HG03139 (cell line): ENCODE data around the gene CSRNP3.
"Not testable (repeated sequence)": the region's sequence is repeated elsewhere in the genome, so short reads cannot be mapped to it uniquely, and the experiment has no call there.

Experiments used
- ATAC-seq: cut with Tn5 transposase; IDR thresholded peaks from one replicate; pipeline ENCODE4 v1.9.1; 2021; ENCODE audit not compliant: unreplicated experiment

Gene CSRNP3

DNA sequence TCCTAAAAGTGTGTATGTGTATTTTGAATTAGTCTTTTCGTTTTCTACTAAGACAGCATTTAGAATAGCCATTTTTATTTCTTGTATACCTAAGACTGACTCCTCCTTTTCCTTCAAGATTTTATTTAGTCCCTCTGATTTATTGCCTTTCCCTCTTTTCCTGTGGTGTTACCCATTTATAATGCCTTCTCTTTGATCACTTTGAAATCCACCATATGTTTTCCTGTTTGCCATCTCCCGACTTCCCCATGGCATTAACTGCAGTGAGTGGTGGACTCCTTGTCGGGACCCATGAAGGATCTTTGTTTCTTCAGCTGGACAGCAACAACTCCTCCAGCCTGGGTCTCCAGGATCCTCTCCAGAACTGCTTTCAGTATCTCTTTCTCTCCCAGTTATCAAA is 160.7 kb downstream of the CSRNP3 start:
- ATAC-seq, result no peak

DNA sequence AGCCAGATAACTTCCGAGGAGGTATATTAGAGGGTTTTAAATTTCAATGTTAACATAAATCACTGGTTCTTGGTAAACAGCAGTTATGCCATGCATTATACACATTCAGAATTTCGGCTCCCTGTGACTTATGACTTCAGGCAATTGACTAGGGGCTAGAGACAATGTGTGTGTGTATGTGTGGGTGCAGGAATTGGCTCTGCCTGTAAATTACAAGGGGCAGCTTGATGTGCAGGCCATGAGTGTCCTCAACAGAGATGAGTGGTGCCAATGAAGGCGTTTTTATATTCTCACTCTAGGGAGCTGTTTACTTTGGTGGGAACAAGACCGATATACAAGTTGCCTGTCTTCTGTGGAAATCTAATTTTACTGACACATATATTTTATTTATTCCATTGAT is 161.6 kb downstream of the CSRNP3 start:
- ATAC-seq, result no peak

DNA sequence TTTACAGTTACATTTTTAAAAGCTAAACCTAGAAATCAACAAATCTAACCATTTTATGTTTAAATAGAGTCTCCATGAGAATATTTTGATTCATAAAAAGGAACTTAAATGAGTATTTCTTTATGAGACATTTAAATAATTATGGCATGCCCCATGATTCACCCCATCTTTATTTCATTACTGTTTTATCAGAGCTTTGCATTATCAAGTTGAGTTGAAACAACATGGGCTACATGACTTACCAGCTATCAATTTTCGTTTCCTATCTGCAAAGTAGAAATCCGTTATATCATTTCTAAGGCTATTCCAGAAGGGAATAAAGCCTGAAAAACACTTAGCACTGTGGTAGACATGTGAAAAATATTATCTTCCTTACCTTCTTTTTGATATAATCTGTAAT is 163.1 kb downstream of the CSRNP3 start:
- ATAC-seq, result no peak

DNA sequence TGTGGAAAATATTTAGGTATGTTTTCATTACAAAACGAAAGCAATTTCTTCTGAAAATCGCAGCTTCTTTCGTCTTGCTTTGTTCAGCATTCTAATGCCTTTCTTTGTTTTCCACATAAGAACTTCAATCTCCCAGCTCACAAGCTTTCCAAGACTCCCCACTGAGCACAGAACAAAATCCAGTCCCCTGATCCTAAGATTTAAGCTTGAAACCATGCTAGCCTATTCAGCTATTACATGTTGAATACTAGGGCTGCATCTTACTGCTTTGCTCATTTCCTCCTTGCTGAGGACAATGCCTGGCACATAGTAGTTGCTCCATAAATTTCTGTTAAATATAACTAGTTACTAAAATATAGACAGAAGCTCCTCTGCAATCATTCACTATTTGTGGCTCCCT is 163.9 kb downstream of the CSRNP3 start:
- ATAC-seq, result no peak

DNA sequence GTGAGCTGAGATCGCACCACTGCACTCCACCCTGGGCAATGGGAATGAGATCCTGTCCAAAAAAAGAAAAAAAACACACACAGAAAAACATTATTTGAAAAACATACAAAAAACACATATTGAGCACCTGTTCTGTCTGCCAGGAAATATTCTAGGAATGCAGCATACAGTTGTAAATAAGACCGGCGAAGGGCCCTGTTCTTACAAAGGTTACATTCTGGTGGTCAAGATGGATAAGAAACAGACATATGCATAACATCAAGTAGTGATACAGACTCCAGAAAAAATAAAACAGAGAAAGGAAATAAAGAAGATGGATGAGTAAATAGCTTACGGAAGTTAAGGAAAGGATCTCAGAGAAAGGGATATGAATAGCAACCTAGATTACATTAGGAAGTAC is 164.8 kb downstream of the CSRNP3 start:
- no peak for ATAC-seq

DNA sequence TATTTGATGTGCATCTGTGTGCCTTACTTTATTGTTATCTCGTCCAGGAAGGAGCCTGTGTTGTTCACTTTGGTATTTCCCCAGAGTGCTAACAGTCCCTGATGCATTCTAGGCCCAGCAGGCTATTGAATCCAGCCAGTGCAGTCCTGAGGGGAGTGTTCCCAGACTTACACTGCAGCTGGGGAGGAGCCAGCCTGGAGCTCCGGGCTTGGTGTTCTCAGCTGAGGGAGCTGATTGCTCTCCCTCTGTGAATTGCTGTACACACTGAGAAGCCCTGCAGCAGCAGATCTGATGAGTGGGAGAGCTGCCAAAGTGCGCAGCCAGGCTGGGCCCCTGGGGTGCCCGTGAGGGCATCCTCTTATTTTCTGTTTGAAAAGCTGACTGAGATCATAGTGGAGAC is 165.4 kb downstream of the CSRNP3 start:
- no peak for ATAC-seq

DNA sequence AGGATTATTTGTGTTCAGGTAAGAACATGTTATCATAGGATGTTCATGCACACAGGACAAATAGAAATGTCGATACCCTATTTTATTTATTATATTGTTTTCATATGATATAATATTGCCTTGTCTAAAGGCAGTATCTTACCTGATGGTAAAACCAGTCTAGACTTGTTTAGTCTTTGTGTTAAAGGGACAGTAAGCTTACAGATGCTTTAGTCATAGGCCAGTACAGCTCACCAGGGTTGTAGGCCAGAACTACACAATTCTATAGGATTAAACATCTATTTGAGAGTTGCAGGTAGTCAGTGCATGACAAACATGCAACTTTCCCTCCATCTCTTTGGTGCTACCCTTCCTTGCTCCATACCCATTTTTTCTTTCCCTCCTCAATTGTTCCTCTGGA is 166.0 kb downstream of the CSRNP3 start:
- no peak for ATAC-seq

DNA sequence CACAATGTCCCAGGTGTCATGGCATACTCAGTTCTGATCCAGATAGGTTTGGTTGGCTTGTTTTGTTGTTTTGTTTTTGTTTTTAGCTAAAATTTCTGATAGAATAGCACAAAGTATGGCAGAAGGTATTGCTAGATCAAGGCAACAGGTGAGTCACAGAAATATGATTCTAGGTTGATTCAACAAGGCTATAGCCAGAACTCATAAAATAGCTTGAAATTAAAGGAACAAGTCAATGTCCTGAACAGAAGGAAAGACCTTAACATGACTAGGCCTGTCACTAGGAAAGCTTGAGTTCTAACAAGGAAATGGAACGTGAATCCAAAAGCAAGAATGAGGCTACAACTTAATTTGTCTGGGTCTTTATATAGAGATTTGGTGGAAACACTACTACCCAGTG is 167.5 kb downstream of the CSRNP3 start:
- ATAC-seq, result no peak

DNA sequence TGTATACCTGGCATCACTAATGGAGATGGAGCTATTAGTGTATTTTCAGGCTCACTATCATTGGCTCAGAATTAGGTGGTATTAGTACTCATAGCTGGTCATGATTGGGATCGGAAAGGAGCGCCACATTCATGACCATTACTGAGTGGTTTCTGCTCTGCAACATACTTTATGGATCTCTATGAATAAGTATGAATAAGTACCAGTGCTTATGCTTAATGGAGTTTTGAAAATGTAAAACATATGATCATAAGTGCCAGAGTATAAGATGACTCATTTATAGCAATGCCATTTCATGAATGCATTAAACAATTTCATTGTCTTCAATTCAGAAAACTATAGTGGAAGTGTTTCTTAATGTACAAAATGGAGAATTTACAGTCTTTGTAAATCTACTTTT is 167.9 kb downstream of the CSRNP3 start:
- ATAC-seq, result no peak

DNA sequence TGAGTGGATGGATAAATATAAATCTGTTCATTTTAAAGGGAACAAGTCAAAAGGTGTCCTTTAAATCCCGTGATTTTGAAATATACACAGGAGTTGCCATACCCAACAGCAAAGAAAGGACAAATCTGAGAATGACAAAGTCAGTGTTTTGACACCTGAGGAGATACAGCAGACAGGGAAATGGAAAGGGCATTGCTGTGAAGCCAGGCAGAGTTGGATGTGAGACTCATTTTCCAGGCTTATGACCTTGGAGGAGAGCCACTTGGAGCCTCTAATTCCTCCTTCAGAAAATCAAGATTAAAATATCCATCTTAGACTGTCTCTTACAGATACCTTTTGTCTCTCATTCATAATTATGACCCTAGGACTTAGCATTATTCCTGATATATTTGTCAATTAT is 170.0 kb downstream of the CSRNP3 start:
- no peak for ATAC-seq

DNA sequence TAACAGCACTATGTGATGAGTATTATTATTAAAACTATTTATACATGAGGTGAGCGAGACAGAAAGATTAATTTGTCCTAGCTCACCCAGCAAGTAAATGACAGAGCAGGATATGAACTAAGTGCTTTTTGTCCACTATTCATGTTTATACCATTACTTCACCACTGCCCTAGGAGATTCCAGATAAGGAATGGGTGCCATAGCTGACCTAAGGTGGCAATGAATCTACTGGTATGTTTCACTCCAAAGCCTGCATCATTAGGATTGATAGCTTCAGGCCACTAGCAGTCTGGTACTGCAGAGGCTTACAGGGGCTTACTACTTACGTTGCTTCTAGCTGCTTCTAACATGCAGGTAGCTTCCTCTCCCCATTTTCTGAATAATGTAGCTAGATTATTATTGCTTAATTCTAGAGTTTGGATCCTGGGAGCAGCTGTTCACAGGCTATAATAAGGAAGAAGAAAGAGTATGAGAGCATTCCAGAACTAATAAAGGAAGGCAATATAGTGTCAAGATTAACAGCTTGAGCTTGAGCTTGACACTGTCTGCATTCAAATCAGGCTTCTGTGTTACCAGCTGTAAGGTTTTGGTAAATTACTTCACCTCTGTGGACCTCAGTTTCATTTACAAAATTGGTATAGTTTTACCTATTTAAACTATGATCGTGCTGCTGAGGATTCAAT is 170.9 kb downstream of the CSRNP3 start:
- ATAC-seq, result no peak

DNA sequence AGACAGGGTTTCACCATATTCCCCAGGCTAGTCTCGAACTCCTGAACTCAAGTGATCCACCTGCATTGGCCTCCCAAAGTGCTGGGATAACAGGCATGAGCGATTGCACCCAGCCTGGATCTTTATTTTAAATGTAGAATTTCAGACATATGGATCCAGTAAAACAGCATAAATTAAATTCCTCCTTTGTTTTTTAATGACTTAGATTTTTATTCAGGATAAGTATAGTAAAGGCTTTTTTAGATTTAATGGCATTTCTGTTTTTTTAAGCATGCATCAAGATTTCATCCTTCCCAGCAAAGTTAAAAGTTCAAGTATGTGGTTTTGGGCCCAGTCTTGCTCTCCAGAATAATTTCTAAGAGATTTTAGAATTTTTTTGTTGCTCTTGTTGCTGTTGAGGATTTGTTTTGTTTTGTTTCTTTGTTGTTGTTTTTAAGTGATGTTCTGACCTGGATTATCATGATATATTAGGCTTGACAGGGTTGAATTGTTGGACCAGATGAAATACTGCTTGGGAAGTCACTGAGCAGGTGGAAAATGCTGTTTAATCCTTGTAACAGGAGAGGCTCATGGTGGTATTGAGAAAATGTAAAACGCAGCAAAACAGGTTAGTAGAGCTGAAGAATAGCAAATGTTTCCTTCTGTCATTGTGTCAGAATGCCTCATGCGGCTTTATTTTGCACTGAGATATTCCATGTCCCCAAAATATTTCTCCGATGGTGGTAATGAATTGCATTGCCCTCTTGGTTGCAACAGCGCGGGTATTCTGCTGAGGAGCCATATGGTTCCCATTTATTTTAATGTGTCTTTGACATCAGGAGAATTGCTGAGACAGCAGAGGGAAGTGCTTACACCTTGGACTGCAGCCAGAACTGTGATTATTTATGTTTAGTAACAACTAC is 176.7 kb downstream of the CSRNP3 start:
- no peak for ATAC-seq

DNA sequence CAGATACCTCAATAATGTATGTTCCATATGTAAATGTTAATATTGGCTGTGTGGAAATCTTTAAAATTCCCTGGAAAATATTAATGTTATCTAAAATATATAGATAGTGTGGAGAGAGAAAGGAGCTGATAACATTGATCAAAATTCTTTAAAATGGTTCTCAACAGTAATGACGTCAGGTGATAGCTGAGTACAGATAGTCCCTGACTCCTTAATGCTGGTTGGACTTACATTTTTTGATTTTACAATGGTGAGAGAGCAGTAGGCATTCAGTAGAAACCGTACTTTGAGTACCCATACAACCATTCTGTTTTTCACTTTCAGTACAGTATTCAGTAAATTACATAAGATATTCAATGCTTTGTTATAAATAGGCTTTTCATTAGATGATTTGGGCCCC is 177.9 kb downstream of the CSRNP3 start:
- ATAC-seq, result no peak

DNA sequence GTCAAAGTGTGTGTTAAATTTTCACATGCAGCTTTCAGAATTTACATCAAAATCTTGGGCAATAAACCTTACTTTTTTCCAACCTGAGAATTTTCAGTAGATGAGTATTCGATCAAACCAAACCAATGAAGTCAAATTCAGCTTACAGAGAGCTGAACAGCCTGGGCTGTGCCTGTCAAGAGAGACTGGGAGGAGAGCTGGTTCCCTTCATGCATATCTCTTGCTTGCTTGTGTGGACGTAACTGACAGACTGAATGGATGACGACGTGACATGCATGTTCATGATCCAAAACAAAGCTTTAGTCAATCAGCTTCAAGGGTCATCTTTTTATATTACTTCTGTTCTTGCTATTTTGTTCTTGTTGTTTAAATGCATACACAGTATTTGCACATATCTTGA is 179.3 kb downstream of the CSRNP3 start:
- ATAC-seq, result no peak

DNA sequence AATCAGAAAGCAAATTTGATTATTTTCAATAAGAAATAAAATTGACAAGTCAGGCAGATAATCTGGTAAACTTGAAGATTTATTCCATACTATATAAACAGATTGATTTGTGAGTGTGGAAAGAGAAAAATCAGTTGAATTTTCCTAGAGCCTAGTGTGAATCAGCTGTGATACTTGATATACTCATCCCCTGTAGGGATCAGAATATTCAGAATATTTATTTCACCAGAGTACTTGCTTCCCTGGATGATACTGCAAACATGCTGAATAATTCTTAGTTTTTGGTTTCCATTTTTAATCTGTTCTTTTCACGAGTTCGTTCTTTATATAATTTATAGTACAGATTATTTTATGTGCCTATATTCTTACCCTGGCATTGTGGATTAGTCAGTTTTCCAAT is 181.7 kb downstream of the CSRNP3 start:
- ATAC-seq, result no peak

DNA sequence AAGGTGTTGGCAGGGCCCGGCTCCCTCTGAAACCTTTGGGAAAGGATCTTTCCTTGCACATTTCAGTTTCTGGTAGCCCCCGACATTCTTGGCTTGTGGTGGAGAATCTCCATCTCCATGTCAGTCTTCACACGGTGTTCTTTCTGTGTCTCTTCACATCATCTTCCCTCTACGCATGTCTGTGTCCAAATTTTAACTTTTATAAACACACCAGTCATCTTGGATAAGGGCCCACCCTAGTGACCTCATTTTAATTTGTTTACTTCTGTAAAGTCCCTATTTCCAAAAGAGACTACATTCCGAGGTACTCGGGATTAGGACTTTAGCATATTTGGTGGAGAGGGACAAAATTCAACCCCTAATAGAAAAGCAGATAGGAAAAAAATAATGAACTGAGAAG is 186.2 kb downstream of the CSRNP3 start:
- no peak for ATAC-seq

DNA sequence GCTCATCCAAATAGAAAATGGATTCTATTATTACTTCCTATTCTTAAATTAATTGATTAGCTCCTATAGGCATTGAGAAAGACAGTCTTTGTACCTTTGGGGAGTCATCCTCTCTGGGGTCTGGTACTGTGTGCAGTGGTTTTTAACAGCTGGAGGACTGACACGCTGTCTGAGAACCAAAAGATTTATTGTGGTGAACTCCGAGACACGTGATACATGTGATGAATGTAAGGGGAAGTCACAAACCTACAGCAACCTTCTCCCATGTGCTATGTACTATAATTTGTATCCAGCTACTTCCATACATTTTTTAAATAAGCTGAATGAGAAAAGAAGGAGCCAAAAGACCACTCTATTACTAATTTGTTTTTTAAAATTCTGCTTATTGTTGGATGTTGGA is 190.9 kb downstream of the CSRNP3 start:
- ATAC-seq, result peak; percentile 55

DNA sequence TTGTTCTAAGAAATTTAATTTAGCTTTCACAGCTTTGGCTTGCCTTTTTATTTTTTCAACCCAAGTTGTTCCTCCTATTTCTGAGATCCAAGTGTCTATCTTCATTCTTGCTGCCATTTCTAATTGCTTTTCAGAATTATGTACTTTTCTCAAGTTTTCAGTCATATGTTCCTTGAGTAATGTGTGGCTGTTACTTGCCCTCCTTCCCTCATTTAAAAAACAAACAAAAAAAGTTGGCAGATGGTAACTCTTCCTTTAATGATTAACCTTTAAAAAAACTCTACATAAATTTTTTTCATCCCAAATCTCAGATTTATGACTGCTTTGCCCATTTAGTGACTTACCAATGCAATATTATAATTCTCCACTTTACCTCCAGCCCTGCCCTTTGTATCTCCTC is 193.2 kb downstream of the CSRNP3 start:
- no peak for ATAC-seq

DNA sequence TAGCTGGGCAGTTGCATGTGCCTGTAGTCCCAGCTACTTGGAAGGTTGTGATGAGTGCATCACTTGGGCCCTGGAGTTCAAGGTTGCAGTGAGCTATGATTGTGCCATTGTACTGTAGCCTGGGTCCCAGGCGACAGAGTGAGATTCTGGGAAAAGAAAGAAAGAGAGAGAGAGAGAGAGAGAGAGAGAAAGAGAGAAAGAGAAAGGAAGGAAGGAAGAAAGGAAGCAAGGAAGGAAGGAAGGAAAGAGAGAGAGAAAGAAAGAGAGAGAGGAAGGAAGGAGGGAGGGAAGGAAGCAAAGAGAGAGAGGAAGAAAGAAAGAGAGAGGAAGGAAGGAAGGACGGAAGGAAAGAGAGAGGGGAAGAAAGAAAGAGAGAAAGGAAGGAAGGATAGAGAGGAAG is 196.1 kb downstream of the CSRNP3 start:
- ATAC-seq, result no peak

DNA sequence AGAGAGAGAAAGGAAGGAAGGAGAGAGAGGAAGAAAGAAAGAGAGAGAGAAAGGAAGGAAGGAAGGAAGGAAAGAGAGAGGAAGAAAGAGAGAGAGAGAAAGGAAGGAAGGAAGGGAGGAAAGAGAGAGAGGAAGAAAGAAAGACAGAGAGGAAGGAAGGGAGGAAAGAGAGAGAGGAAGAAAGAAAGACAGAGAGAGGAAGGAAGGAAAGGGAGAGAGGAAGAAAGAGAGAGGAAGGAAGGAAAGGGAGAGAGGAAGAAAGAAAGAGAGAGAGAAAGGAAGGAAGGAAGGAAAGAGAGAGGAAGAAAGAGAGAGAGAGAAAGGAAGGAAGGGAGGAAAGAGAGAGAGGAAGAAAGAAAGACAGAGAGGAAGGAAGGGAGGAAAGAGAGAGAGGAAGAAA is 196.6 kb downstream of the CSRNP3 start:
- ATAC-seq, result not testable (repeated sequence)

DNA sequence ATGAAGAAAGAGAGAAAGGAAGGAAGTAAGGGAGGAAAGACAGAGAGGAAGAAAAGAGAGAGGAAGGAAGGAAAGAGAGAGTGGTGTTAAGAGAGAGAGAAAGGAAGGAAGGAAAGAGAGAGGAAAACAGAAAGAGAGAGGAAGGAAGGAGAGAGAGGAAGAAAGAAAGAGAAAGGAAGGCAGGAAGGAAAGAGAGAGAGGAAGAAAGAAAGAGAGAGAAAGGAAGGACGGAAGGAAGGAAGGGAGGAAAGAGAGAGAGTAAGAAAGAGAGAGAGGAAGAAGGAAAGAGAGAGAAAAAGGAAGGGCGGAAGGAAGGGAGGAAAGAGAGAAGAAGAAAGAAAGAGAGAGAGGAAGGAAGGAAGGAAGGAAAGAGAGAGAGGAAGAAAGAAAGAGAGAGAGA is 197.1 kb downstream of the CSRNP3 start:
- no peak for ATAC-seq

DNA sequence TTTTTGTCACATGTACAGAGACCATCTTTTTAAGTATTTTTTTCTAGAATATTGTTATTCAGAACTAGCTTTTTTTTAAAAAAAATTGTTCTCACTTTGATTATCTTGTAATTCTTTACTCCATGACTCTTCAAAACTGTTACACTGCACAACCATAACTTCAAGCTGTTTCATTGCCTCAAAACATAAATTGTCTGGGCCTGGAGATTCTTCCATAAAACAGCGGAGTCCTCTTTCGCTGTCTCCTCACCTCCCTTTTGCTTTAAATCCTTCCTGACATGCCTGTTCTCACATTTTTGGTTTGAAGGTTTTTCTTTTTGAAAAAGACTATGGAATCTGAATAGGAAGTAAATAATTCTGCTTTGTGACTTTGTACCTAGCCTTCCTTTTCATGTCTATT is 197.9 kb downstream of the CSRNP3 start:
- no peak for ATAC-seq

DNA sequence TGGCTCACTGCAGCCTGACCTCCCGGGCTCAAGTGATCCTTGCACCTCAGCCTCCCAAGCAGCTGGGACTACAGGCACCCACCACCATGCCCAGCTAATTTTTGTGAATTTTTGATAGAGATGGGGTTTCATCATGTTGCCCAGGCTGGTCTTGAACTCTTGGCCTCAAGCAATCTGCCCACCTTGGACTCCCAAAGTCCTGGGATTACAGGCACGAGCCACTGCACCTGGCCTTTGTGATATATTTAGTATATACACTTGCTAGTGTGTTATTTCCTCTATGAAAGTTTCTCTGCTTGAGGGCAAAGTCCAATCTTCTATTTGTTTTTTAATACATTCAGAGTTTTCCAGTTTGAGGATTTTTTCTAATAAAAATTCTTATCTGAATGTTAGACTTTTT is 205.3 kb downstream of the CSRNP3 start:
- no peak for ATAC-seq
